Right kidney (tissue), 1 donor: ENCODE results near the gene TRPV3.
"Not testable (repeated sequence)": the region's sequence is repeated elsewhere in the genome, so short reads cannot be mapped to it uniquely, and the experiment has no call there.

ENCODE experiments used
- DNase-seq: peaks from one replicate; pipeline ENCODE4 v3.0.0-alpha.2; 2016

The TRPV3 gene

GRCh38 chr17:3573246-3574100, 15.9 kb upstream of the TRPV3 start:
- no peak for DNase-seq

GRCh38 chr17:3572231-3572630, 14.6 kb upstream of the TRPV3 start:
- no peak for DNase-seq

- no peak for DNase-seq
These were observed 13.7 kb upstream of the TRPV3 start for GRCh38 chr17:3571043-3571900.

- DNase-seq: no peak
These were observed 12.0 kb upstream of the TRPV3 start for GRCh38 chr17:3569534-3570137.

GRCh38 chr17:3566551-3566950, 8.9 kb upstream of the TRPV3 start:
- DNase-seq: no peak

- no peak for DNase-seq
These were observed 7.5 kb upstream of the TRPV3 start for GRCh38 chr17:3565143-3565542.

- not testable (repeated sequence) for DNase-seq
These were observed 6.6 kb upstream of the TRPV3 start for GRCh38 chr17:3564241-3564640.

GRCh38 chr17:3559270-3559645, 1.6 kb upstream of the TRPV3 start:
- no peak for DNase-seq

GRCh38 chr17:3558603-3559269, 1.1 kb upstream of the TRPV3 start:
- DNase-seq: no peak

GRCh38 chr17:3556916-3557767, 470 bp downstream of the TRPV3 start:
- no peak for DNase-seq

- DNase-seq: no peak
These were observed 1.2 kb downstream of the TRPV3 start for GRCh38 chr17:3556239-3556915.

GRCh38 chr17:3555189-3555796, 2.3 kb downstream of the TRPV3 start:
- DNase-seq: no peak

GRCh38 chr17:3554440-3554839, 3.2 kb downstream of the TRPV3 start:
- DNase-seq: no peak

GRCh38 chr17:3553419-3554401, 3.9 kb downstream of the TRPV3 start:
- DNase-seq: no peak

GRCh38 chr17:3552916-3553315, 4.7 kb downstream of the TRPV3 start:
- DNase-seq: no peak

GRCh38 chr17:3551189-3551588, 6.4 kb downstream of the TRPV3 start:
- no peak for DNase-seq

- DNase-seq: no peak
These were observed 7.9 kb downstream of the TRPV3 start for GRCh38 chr17:3549610-3550162.

- no peak for DNase-seq
These were observed 10.0 kb downstream of the TRPV3 start for GRCh38 chr17:3547628-3548027.

GRCh38 chr17:3546997-3547396, 10.6 kb downstream of the TRPV3 start:
- no peak for DNase-seq
